OCI-LY1 (cell line): Measurements from ENCODE around the gene DAAM1.

ENCODE experiments used
- H2AFZ ChIP-seq: fragments of 200-600 bp; sonication (generic), shearing (Covaris generic); 2 replicates; pipeline ENCODE4 v1.6.0; 2014; ENCODE audit warnings: antibody characterized with exemption, mild to moderate bottlenecking, low read length
- H3F3A ChIP-seq: fragments of 200-600 bp; sonication (generic), shearing (Covaris generic); 2 replicates; pipeline ENCODE4 v1.6.0; 2014; ENCODE audit warnings: mild to moderate bottlenecking, antibody characterized with exemption, low read length, moderate library complexity; ENCODE audit not compliant: insufficient read depth
- H3K27ac ChIP-seq: fragments of 200-600 bp; sonication (generic); 2 replicates; pipeline ENCODE4 v1.5.1; 2014; ENCODE audit warnings: low read length, mixed run types, mild to moderate bottlenecking, low read depth; ENCODE audit not compliant: poor library complexity, severe bottlenecking
- H3K27me3 ChIP-seq: fragments of 200-600 bp; sonication (generic); 2 replicates; pipeline ENCODE4 v1.6.0; 2014; ENCODE audit warnings: antibody characterized with exemption, mild to moderate bottlenecking, low read length, moderate library complexity; ENCODE audit not compliant: insufficient read depth
- H3K36me3 ChIP-seq: fragments of 200-600 bp; sonication (generic); 2 replicates; pipeline ENCODE4 v1.6.1; 2014; ENCODE audit warnings: mild to moderate bottlenecking, antibody characterized with exemption, low read length, moderate library complexity, mixed read lengths; ENCODE audit not compliant: insufficient read depth
- H3K4me1 ChIP-seq: fragments of 200-600 bp; sonication (generic); 2 replicates; pipeline ENCODE4 v1.5.1; 2014; ENCODE audit warnings: mild to moderate bottlenecking, low read length, moderate library complexity; ENCODE audit not compliant: insufficient read depth, severe bottlenecking
- H3K4me2 ChIP-seq: fragments of 200-600 bp; sonication (generic), shearing (Covaris generic); 2 replicates; pipeline ENCODE4 v1.6.1; 2014; ENCODE audit warnings: low read length
- H3K4me3 ChIP-seq: fragments of 200-600 bp; sonication (generic); 2 replicates; pipeline ENCODE4 v1.5.1; 2014; ENCODE audit warnings: low read length, low read depth, mild to moderate bottlenecking, mixed read lengths; ENCODE audit not compliant: poor library complexity, severe bottlenecking
- H3K79me2 ChIP-seq: fragments of 200-600 bp; shearing (Covaris generic); 2 replicates; pipeline ENCODE4 v1.6.1; 2016; ENCODE audit warnings: mixed run types, low read length, mixed read lengths; ENCODE audit not compliant: insufficient read depth
- H3K9ac ChIP-seq: fragments of 200-600 bp; sonication (generic), shearing (Covaris generic); 2 replicates; pipeline ENCODE4 v1.6.1; 2014; ENCODE audit warnings: mild to moderate bottlenecking, low read length, mixed read lengths
- H3K9me2 ChIP-seq: fragments of 200-600 bp; sonication (generic), shearing (Covaris generic); 2 replicates; pipeline ENCODE4 v1.6.1; 2014; ENCODE audit warnings: low read depth, mild to moderate bottlenecking, low read length, mixed read lengths
- H3K9me3 ChIP-seq: fragments of 200-600 bp; shearing (Covaris generic); 2 replicates; pipeline ENCODE4 v1.6.1; 2014; ENCODE audit warnings: low read length, mixed read lengths
- H4K20me1 ChIP-seq: fragments of 200-600 bp; sonication (generic), shearing (Covaris generic); 2 replicates; pipeline ENCODE4 v1.6.0; 2016; ENCODE audit warnings: mild to moderate bottlenecking, low read length; ENCODE audit not compliant: insufficient read depth
- CTCF ChIP-seq: fragments of 200-600 bp; sonication (generic), shearing (Covaris generic); IDR thresholded peaks from 2 replicates; pipeline ENCODE4 v1.5.1; 2017; ENCODE audit warnings: mild to moderate bottlenecking, antibody characterized with exemption, low read length, moderate library complexity, mixed read lengths
- EZH2 ChIP-seq: fragments of 200-600 bp; sonication (generic), shearing (Covaris generic); IDR thresholded peaks from 2 replicates; pipeline ENCODE4 v1.8.0; 2017; ENCODE audit warnings: borderline replicate concordance, mixed run types, mild to moderate bottlenecking, antibody characterized with exemption, low read length, moderate library complexity, mixed read lengths

Gene DAAM1

GRCh38 chr14:59208224-59208814 lies 19.9 kb downstream of the DAAM1 start:
- no peak for TF ChIP-seq EZH2
- no peak for TF ChIP-seq CTCF
- no peaks in the 10 kb centered on the region for H4K20me1 ChIP-seq
- no peak overlapping the region for H3K9ac ChIP-seq
- H3K4me1 ChIP-seq = peaks cover 46% of the 10 kb centered on the region
- no peaks in the 10 kb centered on the region for H3K9me3 ChIP-seq
- no peak overlapping the region for H3K4me2 ChIP-seq
- no peaks in the 10 kb centered on the region for H3K9me2 ChIP-seq
- H3K4me3 ChIP-seq = no peak overlapping the region
- H3K27ac ChIP-seq = no peak overlapping the region
- H3K36me3 ChIP-seq = peaks cover 10% of the 10 kb centered on the region
- no peaks in the 10 kb centered on the region for H3F3A ChIP-seq
- H3K79me2 ChIP-seq = peaks cover 90% of the 10 kb centered on the region
- no peak overlapping the region for H2AFZ ChIP-seq
- H3K27me3 ChIP-seq = no peaks in the 10 kb centered on the region

- no peak overlapping the region for H3K4me2 ChIP-seq
- no peak for TF ChIP-seq CTCF
- no peak for TF ChIP-seq EZH2
- H3K9ac ChIP-seq = no peak overlapping the region
- H3K27ac ChIP-seq = no peak overlapping the region
- H2AFZ ChIP-seq = no peak overlapping the region
- peaks cover 14% of the 10 kb centered on the region for H3K36me3 ChIP-seq
- no peaks in the 10 kb centered on the region for H3K9me3 ChIP-seq
- no peaks in the 10 kb centered on the region for H3K9me2 ChIP-seq
- no peaks in the 10 kb centered on the region for H3F3A ChIP-seq
- no peak overlapping the region for H3K4me3 ChIP-seq
- H3K4me1 ChIP-seq = peaks cover 46% of the 10 kb centered on the region
- H3K79me2 ChIP-seq = peaks cover 89% of the 10 kb centered on the region
- H3K27me3 ChIP-seq = no peaks in the 10 kb centered on the region
- no peaks in the 10 kb centered on the region for H4K20me1 ChIP-seq
Observed at GRCh38 chr14:59208954-59209353, 20.5 kb downstream of the DAAM1 start.

GRCh38 chr14:59210621-59211020 lies 22.2 kb downstream of the DAAM1 start:
- no peak overlapping the region; the same call in 1 of the 2 replicates for H3K4me2 ChIP-seq
- H3K4me1 ChIP-seq = peaks cover 54% of the 10 kb centered on the region
- TF ChIP-seq CTCF = no peak
- H3K79me2 ChIP-seq = peaks cover 89% of the 10 kb centered on the region
- H2AFZ ChIP-seq = no peak overlapping the region
- H3K4me3 ChIP-seq = no peak overlapping the region
- H3K27me3 ChIP-seq = no peaks in the 10 kb centered on the region
- H3K9ac ChIP-seq = peak overlapping the region; percentile 1; the same call in 1 of the 2 replicates
- no peaks in the 10 kb centered on the region for H3K9me2 ChIP-seq
- no peaks in the 10 kb centered on the region for H4K20me1 ChIP-seq
- peaks cover 19% of the 10 kb centered on the region for H3K36me3 ChIP-seq
- H3K27ac ChIP-seq = peak overlapping the region; percentile 58
- H3F3A ChIP-seq = no peaks in the 10 kb centered on the region
- no peaks in the 10 kb centered on the region for H3K9me3 ChIP-seq
